Stimulated activated CD4-positive, alpha-beta T cell treated with anti-CD3 and anti-CD28 coated beads, Interleukin-1b, Interleukin-23, amount 100 ng/mL, for 1 hour (primary cell): ENCODE measurements around the gene XPOT.
A peak's percentile ranks its signal among the peaks of the same experiment; 100 is the strongest.
"Not testable (repeated sequence)": the region's sequence is repeated elsewhere in the genome, so short reads cannot be mapped to it uniquely, and the experiment has no call there.

Experiments
- DNase-seq, 2 donors: peaks; one replicate each; pipeline ENCODE4 v3.0.0-alpha.2; 2020; ENCODE audit warnings: low read depth in 2 of 2

Gene XPOT

GRCh38 chr12:64403707-64404469, at the start of gene XPOT:
TSS of gene XPOT (plus strand) at chr12:64404392. CDS start at chr12:64410036, 5,644 bp downstream.
- peak; percentile 75 to 78 for DNase-seq

GRCh38 chr12:64356209-64356608, 48.0 kb upstream of the XPOT start:
- DNase-seq, result not testable (repeated sequence)

DNA sequence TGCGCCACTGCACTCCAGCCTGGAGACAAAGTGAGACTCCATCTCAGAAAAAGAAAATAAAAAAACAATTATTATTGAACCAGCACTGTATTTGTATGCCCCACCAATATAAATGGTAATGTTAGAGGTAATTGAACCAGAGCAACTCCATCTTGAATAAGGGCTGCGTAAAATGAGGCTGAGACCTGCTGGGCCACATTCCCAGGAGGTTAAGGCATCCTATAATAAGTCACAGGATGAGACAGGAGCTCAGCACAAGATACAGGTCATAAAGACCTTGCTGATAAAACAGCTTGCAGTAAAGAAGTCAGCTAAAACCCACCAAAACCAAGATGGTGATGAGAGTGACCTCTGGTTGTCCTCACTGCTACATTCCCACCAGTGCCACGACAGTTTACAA, 43.0 kb upstream of the XPOT start:
- not testable (repeated sequence) for DNase-seq

- DNase-seq, result no peak
Measured at GRCh38 chr12:64362721-64363305, 41.4 kb upstream of the XPOT start.

DNA sequence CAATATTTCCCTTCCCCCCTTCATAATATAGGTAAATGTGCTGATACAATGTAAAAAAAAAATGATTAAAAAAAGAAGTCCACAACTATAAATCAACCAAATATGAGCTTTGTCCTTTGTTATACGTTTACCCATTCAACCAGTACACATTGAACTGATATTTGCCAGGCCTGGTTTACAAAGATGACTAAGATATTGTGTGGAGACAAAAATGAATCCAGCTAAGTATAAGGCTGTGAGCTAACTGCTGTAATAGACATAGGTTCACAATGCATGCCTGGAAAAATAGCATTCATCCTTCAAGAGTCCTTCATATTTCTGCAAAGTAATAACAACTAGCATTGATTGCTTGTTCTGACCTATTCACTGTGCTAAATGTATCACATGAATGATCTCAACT, 20.5 kb upstream of the XPOT start:
- DNase-seq, result no peak

DNA sequence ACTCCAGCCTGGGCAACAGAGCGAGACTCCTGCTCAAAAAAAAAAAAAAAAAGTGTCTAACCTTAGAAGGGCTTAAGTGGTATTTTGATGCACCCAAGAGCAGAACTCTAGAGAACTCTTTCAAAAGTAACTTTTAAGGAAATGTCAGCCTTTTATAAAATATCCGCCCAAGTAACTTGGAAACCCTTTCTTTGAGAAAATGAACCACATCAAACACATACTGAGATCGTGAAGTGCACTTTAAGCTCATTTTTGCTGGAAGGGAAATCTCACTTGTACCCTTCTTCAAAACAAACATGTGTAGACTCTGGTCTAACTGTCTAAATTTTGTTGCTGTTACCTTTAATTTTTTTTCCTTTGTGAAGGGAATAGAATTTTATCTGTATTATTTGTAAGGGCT, 19.2 kb upstream of the XPOT start:
- no peak for DNase-seq

DNA sequence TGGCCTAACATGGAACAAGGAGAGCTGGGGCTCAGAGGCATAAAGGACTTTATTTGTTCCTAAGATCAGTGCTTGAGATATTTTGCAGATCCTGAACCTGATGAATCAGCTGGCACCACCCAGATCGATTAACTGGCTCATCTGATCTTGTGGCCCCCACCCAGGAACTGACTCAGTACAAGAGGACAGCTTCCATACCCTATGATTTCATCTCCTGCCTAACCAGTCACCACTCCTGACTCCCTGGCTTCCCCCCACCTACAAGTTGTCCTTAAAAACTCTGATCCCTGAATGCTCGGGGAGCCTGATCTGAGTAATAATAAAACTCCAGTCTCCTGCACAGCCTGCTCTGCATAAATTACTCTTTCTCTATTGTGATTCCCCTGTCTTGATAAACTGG, 18.7 kb upstream of the XPOT start:
- DNase-seq, result no peak

DNA sequence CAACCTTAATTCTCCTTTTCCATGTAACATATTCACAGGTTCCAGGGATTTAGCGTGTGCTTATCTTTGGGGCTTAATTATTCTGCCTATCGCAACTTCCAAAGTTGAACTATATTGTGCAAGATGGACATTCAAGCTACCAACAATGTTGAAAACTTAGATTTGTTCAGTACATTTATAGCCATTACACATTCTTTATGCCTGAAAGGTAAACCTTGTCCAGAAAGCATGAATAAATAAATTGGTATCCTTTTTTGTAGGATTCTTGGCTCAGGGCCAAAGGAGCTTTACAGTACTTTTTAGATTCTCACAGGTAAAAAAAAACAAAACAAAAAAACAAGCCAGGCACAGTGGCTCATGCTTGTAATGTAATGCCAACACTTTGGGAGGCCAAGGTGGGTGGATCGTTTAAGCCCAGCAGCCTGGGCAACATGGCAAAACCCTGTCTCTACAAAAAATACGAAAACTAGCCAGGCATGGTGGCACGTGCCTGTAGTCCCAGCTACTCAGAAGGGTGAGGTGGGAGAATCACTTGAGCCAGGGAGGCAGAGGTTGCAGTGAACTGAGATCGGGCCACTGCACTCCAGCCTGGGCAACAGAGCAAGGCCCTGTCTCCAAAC, 16.9 kb upstream of the XPOT start:
- no peak for DNase-seq

DNA sequence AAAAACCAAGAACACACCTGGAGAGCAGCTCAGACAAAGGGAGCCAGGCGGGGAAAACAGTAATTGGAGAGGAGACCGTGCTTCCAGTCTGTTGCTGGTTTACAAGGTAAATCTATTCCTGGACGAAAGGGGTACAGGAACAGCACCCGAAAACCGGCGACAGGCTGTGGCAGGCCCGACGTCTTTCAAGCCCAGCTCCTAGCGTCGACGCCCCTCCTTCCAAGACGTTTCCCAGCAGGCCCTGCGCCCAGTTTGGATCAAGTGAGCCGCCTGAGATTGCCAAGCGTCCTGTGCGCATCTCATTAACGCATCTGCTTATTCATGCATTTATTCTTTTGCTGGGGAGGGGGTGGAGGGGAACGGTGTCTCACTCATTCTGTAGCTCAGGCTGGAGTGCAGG, 15.0 kb upstream of the XPOT start:
- DNase-seq, result no peak

- no peak for DNase-seq
Measured at GRCh38 chr12:64390275-64390851, 13.8 kb upstream of the XPOT start, which contains the start of gene C12orf56. TSS of gene C12orf56 (minus strand) at chr12:64390758. CDS start at chr12:64390565, 193 bp downstream.

DNA sequence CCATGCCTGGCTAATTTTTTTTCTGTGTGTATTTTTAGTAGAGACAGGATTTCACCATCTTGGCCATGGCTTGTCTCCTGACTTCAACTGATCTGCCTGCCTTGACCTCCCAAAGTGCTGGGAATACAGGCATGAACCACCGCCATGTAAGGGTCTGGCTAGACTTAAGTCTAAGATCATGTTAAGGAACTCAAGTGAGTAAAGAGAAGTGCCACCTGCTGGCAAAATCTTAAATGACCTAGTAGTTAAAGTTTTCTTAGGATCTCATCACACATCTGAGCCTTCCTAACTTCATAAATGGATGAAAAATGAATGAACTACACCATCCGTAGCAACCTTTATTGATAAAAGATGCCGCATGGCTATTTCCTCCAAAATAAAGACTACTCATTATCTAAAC, 12.0 kb upstream of the XPOT start:
- DNase-seq, result no peak

- no peak for DNase-seq
Measured at GRCh38 chr12:64395739-64396138, 8.5 kb upstream of the XPOT start.

- DNase-seq, result no peak
Measured at GRCh38 chr12:64400041-64400440, 4.2 kb upstream of the XPOT start.

- DNase-seq, result no peak
Measured at GRCh38 chr12:64402181-64402580, 2.0 kb upstream of the XPOT start.

- DNase-seq, result peak in 1 of 2 donors; percentile 50
Measured at GRCh38 chr12:64404470-64405256, 471 bp downstream of the XPOT start.

GRCh38 chr12:64407342-64408223, 3.4 kb downstream of the XPOT start:
- no peak for DNase-seq

DNA sequence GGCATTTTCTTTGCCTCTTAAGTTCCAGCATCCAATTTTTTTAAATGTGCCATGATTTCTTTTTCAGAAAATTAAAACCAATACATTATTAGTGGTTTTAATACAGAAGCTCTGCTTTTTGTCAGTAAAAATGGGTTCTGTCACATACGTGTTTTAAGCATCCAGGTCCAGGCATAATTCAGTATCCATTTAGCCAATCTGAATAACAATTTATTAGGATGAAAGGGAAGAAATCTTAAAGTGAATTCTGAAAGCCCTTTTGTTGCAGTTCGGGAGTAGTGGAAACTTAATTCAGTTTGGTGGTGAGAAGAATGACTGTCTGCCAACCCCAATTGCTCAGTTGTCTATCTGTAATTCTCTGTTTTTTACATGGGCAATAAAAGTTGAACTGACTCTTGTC, 7.2 kb downstream of the XPOT start:
- no peak for DNase-seq

- DNase-seq, result no peak
Measured at GRCh38 chr12:64412459-64412858, 8.3 kb downstream of the XPOT start.

- DNase-seq, result no peak
Measured at GRCh38 chr12:64413884-64414283, 9.7 kb downstream of the XPOT start.

GRCh38 chr12:64418209-64418608, 14.0 kb downstream of the XPOT start:
- DNase-seq, result no peak

DNA sequence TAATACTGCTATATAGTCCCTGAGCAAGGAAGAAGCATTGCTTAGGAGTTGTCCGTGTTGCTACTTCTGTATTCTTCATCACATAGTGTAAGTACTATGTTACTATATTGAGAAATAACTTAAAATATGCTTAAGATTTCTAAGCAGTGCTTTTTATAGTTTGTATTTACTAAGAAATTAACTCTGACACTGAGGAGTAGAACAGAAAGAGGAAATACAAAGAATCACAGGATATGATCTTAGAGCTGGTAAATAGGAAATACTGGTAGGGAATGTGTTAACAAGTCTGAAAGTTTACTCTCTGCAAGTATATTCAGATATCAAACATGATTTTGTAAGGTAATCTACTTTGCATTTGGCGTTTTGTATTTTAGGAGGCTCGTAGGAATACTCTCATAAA, 15.5 kb downstream of the XPOT start:
- DNase-seq, result no peak
